GM12864 (cell line): Measurements from ENCODE around the gene ENTPD6.

Source experiments
- DNase-seq: peaks from one replicate; pipeline ENCODE4 v3.0.0-alpha.2; 2011; ENCODE audit warnings: low read depth
- H3K4me3 ChIP-seq: 2 replicates; pipeline ENCODE4 v1.5.1; 2011; ENCODE audit warnings: mild to moderate bottlenecking, low read depth, low read length, control low read depth
- TF ChIP-seq, protein P1 (sequence below): IDR thresholded peaks from 2 replicates; pipeline ENCODE4 v1.5.1; 2011; ENCODE audit warnings: low read depth, mild to moderate bottlenecking, moderate library complexity, low read length, control low read depth, inconsistent platforms; ENCODE audit errors: missing control alignments

Gene ENTPD6

DNA sequence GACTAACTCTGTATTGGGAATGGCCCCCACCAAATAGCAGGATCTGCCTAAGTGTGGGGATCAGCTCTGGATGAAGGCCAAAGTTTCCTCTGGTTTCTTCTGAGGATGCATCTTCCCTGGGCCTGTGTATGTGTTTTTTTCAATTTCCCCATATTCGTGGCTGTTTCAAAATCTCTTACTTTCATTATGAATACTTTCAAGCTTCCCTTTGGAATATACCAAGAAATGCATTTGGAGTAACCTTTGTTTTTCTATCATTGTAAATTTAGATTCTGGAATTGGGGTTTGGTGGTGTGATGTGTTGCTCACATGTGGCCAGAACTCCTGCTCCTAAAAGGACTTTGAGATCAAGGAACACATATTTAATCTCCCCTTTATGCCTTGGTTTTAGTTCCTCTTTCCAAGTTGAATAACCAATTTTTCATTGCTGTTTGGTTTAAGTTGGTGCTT lies 8.4 kb downstream of the ENTPD6 start:
- TF ChIP-seq, protein P1, sequence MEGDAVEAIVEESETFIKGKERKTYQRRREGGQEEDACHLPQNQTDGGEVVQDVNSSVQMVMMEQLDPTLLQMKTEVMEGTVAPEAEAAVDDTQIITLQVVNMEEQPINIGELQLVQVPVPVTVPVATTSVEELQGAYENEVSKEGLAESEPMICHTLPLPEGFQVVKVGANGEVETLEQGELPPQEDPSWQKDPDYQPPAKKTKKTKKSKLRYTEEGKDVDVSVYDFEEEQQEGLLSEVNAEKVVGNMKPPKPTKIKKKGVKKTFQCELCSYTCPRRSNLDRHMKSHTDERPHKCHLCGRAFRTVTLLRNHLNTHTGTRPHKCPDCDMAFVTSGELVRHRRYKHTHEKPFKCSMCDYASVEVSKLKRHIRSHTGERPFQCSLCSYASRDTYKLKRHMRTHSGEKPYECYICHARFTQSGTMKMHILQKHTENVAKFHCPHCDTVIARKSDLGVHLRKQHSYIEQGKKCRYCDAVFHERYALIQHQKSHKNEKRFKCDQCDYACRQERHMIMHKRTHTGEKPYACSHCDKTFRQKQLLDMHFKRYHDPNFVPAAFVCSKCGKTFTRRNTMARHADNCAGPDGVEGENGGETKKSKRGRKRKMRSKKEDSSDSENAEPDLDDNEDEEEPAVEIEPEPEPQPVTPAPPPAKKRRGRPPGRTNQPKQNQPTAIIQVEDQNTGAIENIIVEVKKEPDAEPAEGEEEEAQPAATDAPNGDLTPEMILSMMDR, result no peak
- no peak for DNase-seq
- no peak overlapping the region for H3K4me3 ChIP-seq

DNA sequence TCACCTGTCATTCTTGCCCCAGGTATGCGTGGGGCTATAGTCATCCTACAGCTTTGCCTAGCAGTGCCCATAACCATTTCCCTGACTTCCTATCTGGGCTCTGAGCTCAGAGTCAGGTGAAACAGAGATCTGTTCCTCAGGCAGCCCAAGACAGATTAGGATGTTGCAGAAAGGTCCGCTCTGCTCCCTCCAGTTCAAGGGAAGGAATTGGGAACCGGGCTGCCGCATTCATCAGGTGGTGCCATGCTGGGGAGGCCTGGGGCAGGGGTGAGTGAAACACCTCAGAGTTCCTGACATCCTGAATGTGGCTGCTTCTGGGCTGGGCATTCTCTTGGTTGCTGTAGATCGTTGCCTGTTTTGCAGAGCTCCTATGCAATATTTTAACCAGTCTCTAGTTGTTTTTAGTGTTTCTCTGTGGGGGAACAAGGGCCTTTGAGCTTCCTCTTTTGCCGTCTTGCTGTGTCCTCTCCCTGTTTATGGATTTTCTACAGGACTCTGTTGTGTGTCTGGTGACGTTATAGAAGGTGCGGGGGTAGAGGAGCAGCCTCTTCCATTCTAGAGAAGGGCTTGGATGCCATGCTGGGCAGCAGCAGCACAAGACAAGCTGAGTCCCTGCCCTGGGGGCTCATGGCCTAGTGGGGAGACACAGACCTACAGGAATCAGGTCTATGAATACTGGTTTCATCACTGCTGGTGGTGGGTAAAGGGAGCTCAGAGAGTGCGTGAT lies 9.2 kb downstream of the ENTPD6 start:
- DNase-seq, result no peak
- TF ChIP-seq, protein P1, result no peak

DNA sequence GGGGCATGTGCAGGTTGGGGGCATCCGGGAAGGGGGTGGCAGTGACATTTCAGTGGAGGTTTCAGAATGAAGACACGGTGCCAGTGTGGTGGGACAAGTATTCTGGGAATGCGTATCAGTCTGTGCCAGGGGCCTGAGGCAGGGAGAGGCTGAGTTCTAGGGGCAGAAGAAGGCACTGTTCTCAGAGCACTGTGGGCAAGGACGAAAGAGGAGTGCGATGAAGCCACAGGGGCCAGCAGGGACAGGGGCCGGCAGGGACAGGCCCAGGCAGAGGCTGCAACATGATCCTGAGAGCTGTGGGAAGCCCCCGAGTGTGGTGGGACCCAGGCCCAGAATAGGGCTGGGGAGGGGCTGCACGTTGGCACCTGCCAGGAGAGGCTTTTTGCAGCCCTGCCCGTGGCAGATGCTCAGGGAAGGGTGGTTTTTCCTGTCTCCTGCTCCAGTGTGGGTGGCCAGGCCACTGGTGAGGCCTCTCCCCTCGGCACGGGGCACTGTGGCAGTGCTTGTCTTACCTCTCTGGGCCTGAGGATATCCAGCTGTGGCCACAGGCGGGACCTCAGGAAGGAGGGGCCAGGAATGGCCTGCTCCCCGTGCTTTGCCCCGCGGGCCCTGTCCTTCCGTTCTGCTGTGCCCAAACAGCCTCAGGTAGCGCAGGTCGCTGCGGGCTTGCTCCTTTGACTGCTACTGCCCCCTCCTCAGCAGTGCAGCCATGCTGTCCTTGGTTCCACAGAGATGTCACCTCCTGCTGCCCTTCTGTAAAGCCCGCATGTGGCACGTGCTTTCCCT lies 10.0 kb downstream of the ENTPD6 start:
- no peak for DNase-seq
- TF ChIP-seq, protein P1, result no peak
- no peak overlapping the region for H3K4me3 ChIP-seq

More for the DNA sequence above, 9.2 kb downstream of the ENTPD6 start:
- no peak overlapping the region for H3K4me3 ChIP-seq

- DNase-seq, result no peak
- H3K4me3 ChIP-seq, result no peak overlapping the region
- TF ChIP-seq, protein P1, result no peak
Measured at GRCh38 chr20:25206063-25206403, 10.5 kb downstream of the ENTPD6 start.

DNA sequence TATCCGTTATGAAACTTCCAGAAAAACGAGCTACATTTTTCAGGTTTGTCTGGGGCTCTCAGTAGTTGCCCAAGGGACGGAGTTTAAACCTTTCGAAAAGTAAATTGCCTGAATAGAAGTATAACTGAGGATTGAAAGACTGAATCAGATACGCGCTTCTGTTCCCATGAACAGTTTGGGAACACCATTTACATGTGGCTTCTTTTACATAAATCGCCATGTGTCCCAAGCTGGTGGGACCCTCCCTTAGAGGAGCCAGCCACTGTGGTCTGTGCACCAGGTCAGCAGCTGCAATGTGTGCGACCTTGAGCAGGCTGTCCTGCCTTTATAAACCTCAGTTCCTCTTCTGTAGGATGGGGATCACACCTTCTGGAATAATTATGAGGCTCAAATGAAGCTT lies 11.0 kb downstream of the ENTPD6 start:
- H3K4me3 ChIP-seq, result no peak overlapping the region
- DNase-seq, result no peak
- TF ChIP-seq, protein P1, result no peak

GRCh38 chr20:25207149-25207959 lies 11.8 kb downstream of the ENTPD6 start:
- no peak overlapping the region for H3K4me3 ChIP-seq
- no peak for DNase-seq
- TF ChIP-seq, protein P1, result no peak
